Liver (tissue), 9 donors: ENCODE data around the gene TBRG4. TPM values are rescaled to one million over a fixed set of nuclear protein-coding genes. Genes with fewer than 3 reads are reported as not detected.

ENCODE experiments used
- DNase-seq: peaks from one replicate; pipeline ENCODE4 v3.0.0-alpha.2; 2017; ENCODE audit warnings: low spot score
- H3K27ac ChIP-seq, 2 donors: one replicate each; pipeline ENCODE4 v1.7.0; 2013; ENCODE audit warnings: inconsistent platforms in 2 of 2, low read length in 2 of 2, control low read depth in 1 of 2, low read depth in 1 of 2, mild to moderate bottlenecking in 1 of 2
- H3K27me3 ChIP-seq, 4 donors: one replicate each; pipeline versions ENCODE4 v1.6.1 to v1.7.0; 2013; ENCODE audit warnings: low read length in 3 of 4, inconsistent platforms in 1 of 4, mild to moderate bottlenecking in 1 of 4, moderate library complexity in 1 of 4; ENCODE audit not compliant: control insufficient read depth in 4 of 4, insufficient read depth in 4 of 4
- H3K36me3 ChIP-seq, 4 donors: one replicate each; pipeline versions ENCODE4 v1.6.1 to v1.7.0; 2013; ENCODE audit warnings: low read length in 3 of 4, mild to moderate bottlenecking in 3 of 4, low read depth in 1 of 4, moderate library complexity in 1 of 4; ENCODE audit not compliant: control insufficient read depth in 4 of 4, insufficient read depth in 3 of 4
- H3K4me1 ChIP-seq, 4 donors: one replicate each; pipeline versions ENCODE4 v1.6.1 to v1.7.0; 2013; ENCODE audit warnings: low read length in 3 of 4, mild to moderate bottlenecking in 3 of 4, moderate library complexity in 1 of 4; ENCODE audit not compliant: control insufficient read depth in 4 of 4, insufficient read depth in 4 of 4
- H3K4me3 ChIP-seq, 3 donors: one replicate each; pipeline versions ENCODE4 v1.6.1 to v1.7.0; 2013; ENCODE audit warnings: low read length in 3 of 3, control low read depth in 1 of 3, low read depth in 1 of 3, mild to moderate bottlenecking in 1 of 3
- H3K9ac ChIP-seq, 2 donors: one replicate each; pipeline ENCODE4 v1.7.0; 2013; ENCODE audit warnings: low read length in 2 of 2, mild to moderate bottlenecking in 2 of 2, moderate library complexity in 2 of 2, control low read depth in 1 of 2, low read depth in 1 of 2
- H3K9me3 ChIP-seq, 4 donors: one replicate each; pipeline versions ENCODE4 v1.6.1 to v1.7.0; 2013; ENCODE audit warnings: low read length in 3 of 4; ENCODE audit not compliant: control insufficient read depth in 4 of 4
- ATF3 ChIP-seq: IDR thresholded peaks from 2 replicates; pipeline ENCODE4 v1.6.1; 2016; ENCODE audit warnings: antibody characterized with exemption
- EGR1 ChIP-seq, 2 donors: IDR thresholded peaks; 2 replicates each; pipeline ENCODE4 v1.6.1; 2016 to 2018; ENCODE audit warnings: antibody characterized with exemption in 2 of 2, low read depth in 2 of 2
- FOXA1 ChIP-seq: IDR thresholded peaks from 2 replicates; pipeline ENCODE4 v1.6.1; 2016; ENCODE audit warnings: antibody characterized with exemption
- FOXA2 ChIP-seq: IDR thresholded peaks from 2 replicates; pipeline ENCODE4 v1.6.1; 2016; ENCODE audit warnings: antibody characterized with exemption
- GABPA ChIP-seq, 2 donors: IDR thresholded peaks in 1 of 2; conservative IDR thresholded peaks in 1 of 2; 2 replicates each; pipeline ENCODE4 v1.6.1; 2016; ENCODE audit warnings: antibody characterized with exemption in 2 of 2, mild to moderate bottlenecking in 1 of 2, moderate library complexity in 1 of 2
- HNF4A ChIP-seq, 2 donors: conservative IDR thresholded peaks; 2 replicates each; pipeline ENCODE4 v1.6.1; 2016; ENCODE audit warnings: antibody characterized with exemption in 2 of 2, mild to moderate bottlenecking in 2 of 2
- HNF4G ChIP-seq: IDR thresholded peaks from 2 replicates; pipeline ENCODE4 v1.6.1; 2016; ENCODE audit warnings: antibody characterized with exemption
- JUND ChIP-seq, 2 donors: IDR thresholded peaks; 2 replicates each; pipeline ENCODE4 v1.6.1; 2016; ENCODE audit warnings: antibody characterized with exemption in 2 of 2
- MAX ChIP-seq: IDR thresholded peaks from 2 replicates; pipeline ENCODE4 v1.6.1; 2016; ENCODE audit warnings: antibody characterized with exemption
- NR2F2 ChIP-seq: IDR thresholded peaks from 2 replicates; pipeline ENCODE4 v1.6.1; 2016; ENCODE audit warnings: antibody characterized with exemption
- RAD21 ChIP-seq, 2 donors: IDR thresholded peaks; 2 replicates each; pipeline ENCODE4 v1.6.1; 2016; ENCODE audit warnings: antibody characterized with exemption in 2 of 2, mild to moderate bottlenecking in 2 of 2
- REST ChIP-seq: IDR thresholded peaks from 2 replicates; pipeline ENCODE4 v1.6.1; 2016; ENCODE audit warnings: antibody characterized with exemption, mild to moderate bottlenecking
- RXRA ChIP-seq, 2 donors: IDR thresholded peaks; 2 replicates each; pipeline ENCODE4 v1.6.1; 2017 to 2018; ENCODE audit warnings: antibody characterized with exemption in 2 of 2, mild to moderate bottlenecking in 1 of 2
- SP1 ChIP-seq: IDR thresholded peaks from 2 replicates; pipeline ENCODE4 v1.6.1; 2018; ENCODE audit warnings: antibody characterized with exemption, mild to moderate bottlenecking
- TAF1 ChIP-seq: conservative IDR thresholded peaks from 2 replicates; pipeline ENCODE4 v1.6.1; 2016; ENCODE audit warnings: antibody characterized with exemption, mild to moderate bottlenecking
- YY1 ChIP-seq: IDR thresholded peaks from 2 replicates; pipeline ENCODE4 v1.6.1; 2016; ENCODE audit warnings: antibody characterized with exemption, mild to moderate bottlenecking
- ZBTB33 ChIP-seq: IDR thresholded peaks from 2 replicates; pipeline ENCODE4 v1.6.1; 2016; ENCODE audit warnings: antibody characterized with exemption
- WGBS: extraction: QIAGEN DNeasy Blood & Tissue Kit; methylation state at CpG from one replicate; pipeline ENCODE4 v1.1.7; 2013; 5-methylcytosine and 5-hydroxymethylcytosine counted together
- polyA plus RNA-seq, 2 donors: library from polyadenylated mRNA; stranded (reverse) in 1 of 2; unstranded in 1 of 2; fragments of 200-250 nt in 1 of 2; fragments of >200 nt in 1 of 2; fragmentation: Nextera tagmentation in 1 of 2; extraction: Ambion mirVana in 1 of 2; gene quantifications; one replicate each; pipeline versions ENCODE4 v1.2.1 to v1.2.3, GENCODE V29; 2013 to 2015
- total RNA-seq, 2 donors: library from RNA; depleted of rRNA; stranded (reverse); fragments of >200 nt; gene quantifications; one replicate each; pipeline ENCODE4 v1.2.3, GENCODE V29; 2014
- TF ChIP-seq, protein P1 (sequence below): fragments of 150-350 bp; IDR thresholded peaks from 2 replicates; pipeline ENCODE4 v1.5.1; 2017; ENCODE audit warnings: improper control_type of control experiment, low read depth, low read length; ENCODE audit not compliant: missing input control
- donor health status: healthy.
- donor health status: healthy.
- donor health status: healthy.
- donor health status: healthy.
- donor health status: healthy.

The TBRG4 gene
- total and polyA plus RNA-seq, 4 donors, result 30.3 to 47.6 (median 38.2) TPM

- Histone ChIP-seq H3K9me3 (no peaks in the 10 kb centered on the region), H3K36me3 (peaks cover 0 to 9% (median 5%) of the 10 kb centered on the region in 4 donors), H3K27me3 (no peaks in the 10 kb centered on the region), H3K27ac (no peak overlapping the region), H3K4me3 (no peak overlapping the region), H3K9ac (no peak overlapping the region), H3K4me1 (no peaks in the 10 kb centered on the region)
- no peak for TF ChIP-seq GABPA (IDR thresholded peaks at IDR 0.05 in 1 of 2, conservative IDR thresholded peaks at IDR 0.05 in 1 of 2)
- TF ChIP-seq, protein P1, sequence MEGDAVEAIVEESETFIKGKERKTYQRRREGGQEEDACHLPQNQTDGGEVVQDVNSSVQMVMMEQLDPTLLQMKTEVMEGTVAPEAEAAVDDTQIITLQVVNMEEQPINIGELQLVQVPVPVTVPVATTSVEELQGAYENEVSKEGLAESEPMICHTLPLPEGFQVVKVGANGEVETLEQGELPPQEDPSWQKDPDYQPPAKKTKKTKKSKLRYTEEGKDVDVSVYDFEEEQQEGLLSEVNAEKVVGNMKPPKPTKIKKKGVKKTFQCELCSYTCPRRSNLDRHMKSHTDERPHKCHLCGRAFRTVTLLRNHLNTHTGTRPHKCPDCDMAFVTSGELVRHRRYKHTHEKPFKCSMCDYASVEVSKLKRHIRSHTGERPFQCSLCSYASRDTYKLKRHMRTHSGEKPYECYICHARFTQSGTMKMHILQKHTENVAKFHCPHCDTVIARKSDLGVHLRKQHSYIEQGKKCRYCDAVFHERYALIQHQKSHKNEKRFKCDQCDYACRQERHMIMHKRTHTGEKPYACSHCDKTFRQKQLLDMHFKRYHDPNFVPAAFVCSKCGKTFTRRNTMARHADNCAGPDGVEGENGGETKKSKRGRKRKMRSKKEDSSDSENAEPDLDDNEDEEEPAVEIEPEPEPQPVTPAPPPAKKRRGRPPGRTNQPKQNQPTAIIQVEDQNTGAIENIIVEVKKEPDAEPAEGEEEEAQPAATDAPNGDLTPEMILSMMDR, result no peak
- no peak for TF ChIP-seq RAD21 (IDR thresholded peaks at IDR 0.05)
- no peak for TF ChIP-seq ZBTB33
- no peak for TF ChIP-seq TAF1
- TF ChIP-seq SP1, result no peak
- no peak for TF ChIP-seq NR2F2
- TF ChIP-seq JUND (IDR thresholded peaks at IDR 0.05), result no peak
- no peak for TF ChIP-seq HNF4G
- no peak for TF ChIP-seq FOXA1
- no peak for TF ChIP-seq HNF4A (conservative IDR thresholded peaks at IDR 0.05)
- no peak for TF ChIP-seq ATF3
- no peak for TF ChIP-seq YY1
- no peak for TF ChIP-seq EGR1 (IDR thresholded peaks at IDR 0.05; ENCODE audit: low read depth in 2 of 2)
- no peak for TF ChIP-seq RXRA (IDR thresholded peaks at IDR 0.05)
- no peak for TF ChIP-seq MAX
- no peak for TF ChIP-seq FOXA2
- TF ChIP-seq REST, result no peak
- 89% methylated on average over 14 of the region's 14 CpGs for WGBS
- no peak for DNase-seq
These were observed 30.4 kb downstream of the TBRG4 start for GRCh38 chr7:45080958-45081669.
